ENCODE data around the gene TEX36. TPM values are rescaled to one million over a fixed set of nuclear protein-coding genes. Genes with fewer than 3 reads are reported as not detected.

TEX36 gene
- total and polyA plus RNA-seq, 2 donors from 2014 or later, result not detected

GRCh38 chr10:125611216-125611615, 71.7 kb downstream of the TEX36 start:
- no peaks in the 10 kb centered on the region for H3K4me1 ChIP-seq (ENCODE audit: control insufficient read depth in 2 of 3, insufficient read depth in 2 of 3, low read depth in 1 of 3, low read length in 3 of 3)
- intact Hi-C loops (cut with DNase I), result no loop called here
- no peaks in the 10 kb centered on the region for H3K9me3 ChIP-seq (ENCODE audit: control insufficient read depth in 2 of 3, insufficient read depth in 1 of 3, low read length in 3 of 3)
- no peaks in the 10 kb centered on the region for H3K27me3 ChIP-seq (ENCODE audit: control insufficient read depth, insufficient read depth, low read length)
- FAIRE-seq (no peak), DNase-seq (no peak)
- H3K9ac ChIP-seq (ENCODE audit: low read length in 3 of 3), result no peak overlapping the region
- H3K36me3 ChIP-seq (ENCODE audit: control insufficient read depth in 2 of 3, insufficient read depth in 3 of 3, low read length in 3 of 3), result no peaks in the 10 kb centered on the region
- no peak overlapping the region for H3K4me3 ChIP-seq (ENCODE audit: low read length in 3 of 3)
- no peak overlapping the region for H3K27ac ChIP-seq (ENCODE audit: low read depth in 2 of 2, low read length in 2 of 2)
- TF ChIP-seq, protein P1, sequence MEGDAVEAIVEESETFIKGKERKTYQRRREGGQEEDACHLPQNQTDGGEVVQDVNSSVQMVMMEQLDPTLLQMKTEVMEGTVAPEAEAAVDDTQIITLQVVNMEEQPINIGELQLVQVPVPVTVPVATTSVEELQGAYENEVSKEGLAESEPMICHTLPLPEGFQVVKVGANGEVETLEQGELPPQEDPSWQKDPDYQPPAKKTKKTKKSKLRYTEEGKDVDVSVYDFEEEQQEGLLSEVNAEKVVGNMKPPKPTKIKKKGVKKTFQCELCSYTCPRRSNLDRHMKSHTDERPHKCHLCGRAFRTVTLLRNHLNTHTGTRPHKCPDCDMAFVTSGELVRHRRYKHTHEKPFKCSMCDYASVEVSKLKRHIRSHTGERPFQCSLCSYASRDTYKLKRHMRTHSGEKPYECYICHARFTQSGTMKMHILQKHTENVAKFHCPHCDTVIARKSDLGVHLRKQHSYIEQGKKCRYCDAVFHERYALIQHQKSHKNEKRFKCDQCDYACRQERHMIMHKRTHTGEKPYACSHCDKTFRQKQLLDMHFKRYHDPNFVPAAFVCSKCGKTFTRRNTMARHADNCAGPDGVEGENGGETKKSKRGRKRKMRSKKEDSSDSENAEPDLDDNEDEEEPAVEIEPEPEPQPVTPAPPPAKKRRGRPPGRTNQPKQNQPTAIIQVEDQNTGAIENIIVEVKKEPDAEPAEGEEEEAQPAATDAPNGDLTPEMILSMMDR (IDR thresholded peaks at IDR 0.05; ENCODE audit: borderline replicate concordance, extremely low read depth, insufficient read depth), result no peak

- Histone ChIP-seq H3K27ac (ENCODE audit: low read depth in 2 of 2, low read length in 2 of 2) (no peak overlapping the region), H3K36me3 (ENCODE audit: control insufficient read depth in 2 of 3, insufficient read depth in 3 of 3, low read length in 3 of 3) (no peaks in the 10 kb centered on the region), H3K4me1 (ENCODE audit: control insufficient read depth in 2 of 3, insufficient read depth in 2 of 3, low read depth in 1 of 3, low read length in 3 of 3) (no peaks in the 10 kb centered on the region), H3K9ac (ENCODE audit: low read length in 3 of 3) (no peak overlapping the region), H3K27me3 (ENCODE audit: control insufficient read depth, insufficient read depth, low read length) (no peaks in the 10 kb centered on the region), H3K9me3 (ENCODE audit: control insufficient read depth in 2 of 3, insufficient read depth in 1 of 3, low read length in 3 of 3) (no peaks in the 10 kb centered on the region), H3K4me3 (ENCODE audit: low read length in 3 of 3) (no peak overlapping the region)
- intact Hi-C loops (cut with DNase I), result no loop called here
- FAIRE-seq (no peak), DNase-seq (no peak)
- TF ChIP-seq, protein P1 (IDR thresholded peaks at IDR 0.05; ENCODE audit: borderline replicate concordance, extremely low read depth, insufficient read depth), result no peak
Measured at GRCh38 chr10:125609859-125610258, 73.1 kb downstream of the TEX36 start.

- Histone ChIP-seq H3K27ac (ENCODE audit: low read depth in 2 of 2, low read length in 2 of 2) (no peak overlapping the region), H3K9ac (ENCODE audit: low read length in 3 of 3) (no peak overlapping the region), H3K4me1 (ENCODE audit: control insufficient read depth in 2 of 3, insufficient read depth in 2 of 3, low read depth in 1 of 3, low read length in 3 of 3) (no peaks in the 10 kb centered on the region), H3K4me3 (ENCODE audit: low read length in 3 of 3) (no peak overlapping the region), H3K9me3 (ENCODE audit: control insufficient read depth in 2 of 3, insufficient read depth in 1 of 3, low read length in 3 of 3) (no peaks in the 10 kb centered on the region), H3K27me3 (ENCODE audit: control insufficient read depth, insufficient read depth, low read length) (no peaks in the 10 kb centered on the region), H3K36me3 (ENCODE audit: control insufficient read depth in 2 of 3, insufficient read depth in 3 of 3, low read length in 3 of 3) (no peaks in the 10 kb centered on the region)
- TF ChIP-seq, protein P1 (IDR thresholded peaks at IDR 0.05; ENCODE audit: borderline replicate concordance, extremely low read depth, insufficient read depth), result no peak
- DNase-seq (no peak), FAIRE-seq (no peak)
- intact Hi-C loops (cut with DNase I), result no loop called here
Measured at GRCh38 chr10:125608474-125608873, 74.5 kb downstream of the TEX36 start.

GRCh38 chr10:125607689-125608290, 75.2 kb downstream of the TEX36 start:
- Histone ChIP-seq H3K9me3 (ENCODE audit: control insufficient read depth in 2 of 3, insufficient read depth in 1 of 3, low read length in 3 of 3) (no peaks in the 10 kb centered on the region), H3K4me1 (ENCODE audit: control insufficient read depth in 2 of 3, insufficient read depth in 2 of 3, low read depth in 1 of 3, low read length in 3 of 3) (no peaks in the 10 kb centered on the region), H3K27me3 (ENCODE audit: control insufficient read depth, insufficient read depth, low read length) (no peaks in the 10 kb centered on the region), H3K36me3 (ENCODE audit: control insufficient read depth in 2 of 3, insufficient read depth in 3 of 3, low read length in 3 of 3) (no peaks in the 10 kb centered on the region), H3K27ac (ENCODE audit: low read depth in 2 of 2, low read length in 2 of 2) (no peak overlapping the region), H3K4me3 (ENCODE audit: low read length in 3 of 3) (no peak overlapping the region), H3K9ac (ENCODE audit: low read length in 3 of 3) (no peak overlapping the region)
- DNase-seq (no peak), FAIRE-seq (no peak)
- TF ChIP-seq, protein P1 (IDR thresholded peaks at IDR 0.05; ENCODE audit: borderline replicate concordance, extremely low read depth, insufficient read depth), result no peak
- intact Hi-C loops (cut with DNase I), result no loop called here

Data from kidney (tissue), 14 donors.